ENCODE data around the gene DNAJA4.
"Not testable (repeated sequence)": the region's sequence is repeated elsewhere in the genome, so short reads cannot be mapped to it uniquely, and the experiment has no call there.

DNAJA4 gene

DNA sequence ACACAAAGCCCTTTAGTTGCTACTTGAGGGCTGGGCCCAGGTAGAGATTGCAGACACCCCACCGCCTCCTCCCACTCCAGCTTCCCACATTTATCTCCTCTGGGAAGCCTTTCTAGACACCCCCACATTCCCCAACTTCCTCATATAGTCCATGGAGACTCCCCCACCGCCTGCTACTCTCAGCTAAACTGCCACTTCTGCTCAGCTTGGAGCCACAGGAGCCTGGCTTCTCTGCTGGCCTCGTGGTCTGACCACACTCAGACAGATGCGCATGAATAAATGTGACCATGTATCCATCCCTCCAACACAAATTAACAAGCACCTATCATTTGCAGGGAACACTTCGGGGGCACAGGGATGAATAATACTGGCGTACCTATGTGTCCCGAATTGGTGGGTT, 19.5 kb upstream of the DNAJA4 start:
- no peak for DNase-seq

DNA sequence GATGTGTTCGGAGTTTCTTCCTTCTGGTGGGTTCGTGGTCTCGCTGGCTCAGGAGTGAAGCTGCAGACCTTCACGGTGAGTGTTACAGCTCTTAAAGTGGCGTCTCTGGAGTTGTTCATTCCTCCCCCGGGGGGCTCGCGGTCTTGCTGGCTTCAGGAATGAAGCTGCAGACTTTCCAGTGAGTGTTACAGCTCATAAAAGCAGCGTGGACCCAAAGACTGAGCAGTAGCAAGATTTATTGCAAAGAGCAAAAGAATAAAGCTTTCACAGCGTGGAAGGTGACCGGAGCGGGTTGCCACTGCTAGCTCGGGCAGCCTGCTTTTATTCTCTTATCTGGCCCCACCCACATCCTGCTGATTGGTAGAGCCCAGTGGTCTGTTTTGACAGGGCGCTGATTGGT, 19.0 kb upstream of the DNAJA4 start:
- not testable (repeated sequence) for DNase-seq

DNA sequence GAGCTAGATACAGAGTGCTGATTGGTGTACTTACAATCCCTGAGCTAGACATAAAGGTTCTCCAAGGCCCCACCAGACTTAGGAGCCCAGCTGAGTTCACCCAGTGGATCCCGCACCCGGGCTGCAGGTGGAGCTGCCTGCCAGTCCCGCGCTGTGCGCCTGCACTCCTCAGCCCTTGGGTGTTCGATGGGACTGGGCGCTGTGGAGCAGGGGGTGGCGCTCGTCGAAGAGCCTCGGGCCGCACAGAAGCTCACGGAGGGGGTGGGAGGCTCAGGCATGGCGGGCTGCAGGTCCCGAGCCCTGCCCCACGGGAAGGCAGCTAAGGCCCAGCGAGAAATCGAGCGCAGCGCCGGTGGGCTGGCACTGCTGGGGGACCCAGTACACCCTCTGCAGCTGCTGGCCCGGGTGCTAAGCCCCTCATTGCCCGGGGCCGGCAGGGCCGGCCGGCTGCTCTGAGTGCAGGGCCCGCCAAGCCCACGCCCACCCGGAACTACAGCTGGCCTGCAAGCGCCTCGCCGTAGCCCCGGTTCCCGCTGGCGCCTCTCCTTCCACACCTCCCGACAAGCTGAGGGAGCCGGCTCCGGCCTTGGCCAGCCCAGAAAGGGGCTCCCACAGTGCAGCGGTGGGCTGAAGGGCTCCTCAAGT, 18.3 kb upstream of the DNAJA4 start:
- not testable (repeated sequence) for DNase-seq

DNA sequence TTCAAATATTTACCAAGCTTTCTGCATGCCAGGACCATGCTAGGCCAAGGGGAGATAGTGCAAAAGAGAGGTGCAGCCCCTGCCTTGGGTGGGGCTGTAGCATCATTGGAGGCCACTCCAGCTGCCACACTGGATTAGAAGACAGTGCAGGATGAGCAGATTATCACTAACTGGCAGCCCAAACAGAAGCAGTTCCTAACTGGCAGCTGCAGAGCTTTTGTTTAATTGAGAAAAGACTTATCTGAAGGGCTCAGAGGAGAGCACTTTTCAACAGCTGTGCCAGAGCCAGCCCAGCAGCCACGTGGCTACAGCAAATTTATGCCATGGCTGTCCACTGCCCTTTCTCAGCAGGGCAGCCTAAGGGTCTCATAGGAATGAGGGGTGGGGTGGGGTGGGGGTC, 16.5 kb upstream of the DNAJA4 start:
- no peak for DNase-seq

DNA sequence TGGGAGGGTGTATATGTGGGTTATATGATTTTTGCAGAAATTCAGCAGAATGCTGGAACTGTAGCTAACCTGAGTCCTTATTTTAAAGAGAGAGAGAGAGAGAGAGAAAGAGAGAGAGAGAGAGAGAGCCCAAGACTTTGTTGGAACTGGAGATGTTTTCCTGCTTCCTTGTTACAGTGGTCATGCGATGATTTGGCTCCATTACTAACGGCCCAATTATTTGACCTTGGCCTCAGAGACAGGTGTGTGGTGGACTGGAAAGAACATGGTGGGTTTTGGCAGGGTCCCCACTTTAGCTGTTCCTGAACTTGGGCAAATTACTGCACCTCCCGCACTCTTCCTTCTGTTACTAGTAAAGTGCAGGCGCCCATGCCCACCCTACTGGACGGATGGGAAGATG, 15.2 kb upstream of the DNAJA4 start:
- no peak for DNase-seq

DNA sequence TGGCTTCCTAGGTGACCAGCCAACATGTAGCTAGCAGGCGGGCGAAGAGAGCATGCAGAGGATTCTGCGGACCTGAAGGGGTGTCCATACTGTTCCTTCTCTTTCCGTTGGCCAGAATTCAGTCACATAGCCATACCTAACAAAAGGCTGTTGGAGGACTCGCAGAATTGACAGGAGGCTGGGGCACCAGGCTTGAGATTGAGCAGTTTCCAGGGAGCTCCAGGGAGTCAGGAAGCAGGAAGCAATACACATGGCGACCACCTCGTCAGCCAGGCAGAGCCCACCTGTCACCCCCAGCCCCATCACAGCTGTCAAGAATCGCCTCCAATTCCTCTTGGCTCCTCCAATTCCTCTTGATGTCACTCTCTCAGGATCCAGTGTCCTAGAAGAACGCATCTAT, 13.2 kb upstream of the DNAJA4 start:
- DNase-seq, result no peak

DNA sequence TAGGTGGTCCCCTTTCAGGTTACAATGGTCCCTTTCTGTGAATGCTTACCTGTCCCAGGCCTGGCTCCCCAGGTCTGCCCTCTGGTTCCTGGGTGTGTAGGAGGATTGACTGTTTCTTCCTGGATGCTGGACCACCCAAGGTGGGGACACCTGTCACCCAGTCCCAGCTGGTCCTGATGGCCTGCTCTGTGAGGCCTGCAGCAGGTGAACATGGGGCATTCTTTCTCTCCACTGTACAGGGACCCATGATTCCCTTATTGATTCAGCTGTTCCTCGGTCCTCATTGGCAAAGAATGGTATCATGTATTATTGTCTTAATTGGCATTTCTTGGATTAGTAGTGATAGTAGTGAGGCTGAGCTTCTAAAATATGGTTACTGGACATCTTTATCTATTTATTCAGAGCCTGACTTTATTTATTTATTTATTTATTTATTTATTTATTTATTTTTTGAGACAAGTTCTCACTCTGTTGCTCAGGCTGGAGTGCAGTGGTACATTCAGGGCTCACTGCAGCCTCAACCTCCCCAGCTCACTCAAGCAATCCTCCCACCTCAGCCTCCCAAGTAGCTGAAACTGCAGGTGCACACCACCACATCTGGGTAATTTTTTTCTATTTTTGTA, 8.8 kb upstream of the DNAJA4 start:
- no peak for DNase-seq

DNA sequence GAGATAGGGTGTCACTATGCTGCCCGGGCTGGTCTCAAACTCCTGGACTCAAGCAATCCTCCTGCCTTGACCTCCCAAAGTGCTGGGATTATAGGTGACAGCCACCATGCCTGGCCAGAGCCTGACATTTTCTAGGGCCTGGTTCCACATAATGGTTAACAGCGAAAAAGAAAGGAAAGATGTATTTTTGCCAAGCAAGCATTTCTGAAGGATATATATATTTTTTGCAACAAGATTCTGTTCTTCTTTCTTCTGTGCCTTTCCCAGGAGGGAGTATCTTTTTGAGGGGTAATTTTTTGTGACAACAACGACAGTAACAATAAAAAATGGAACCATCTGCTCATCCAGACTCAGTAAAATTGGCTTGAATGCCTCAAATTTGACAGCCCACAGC, 8.3 kb upstream of the DNAJA4 start:
- no peak for DNase-seq

DNA sequence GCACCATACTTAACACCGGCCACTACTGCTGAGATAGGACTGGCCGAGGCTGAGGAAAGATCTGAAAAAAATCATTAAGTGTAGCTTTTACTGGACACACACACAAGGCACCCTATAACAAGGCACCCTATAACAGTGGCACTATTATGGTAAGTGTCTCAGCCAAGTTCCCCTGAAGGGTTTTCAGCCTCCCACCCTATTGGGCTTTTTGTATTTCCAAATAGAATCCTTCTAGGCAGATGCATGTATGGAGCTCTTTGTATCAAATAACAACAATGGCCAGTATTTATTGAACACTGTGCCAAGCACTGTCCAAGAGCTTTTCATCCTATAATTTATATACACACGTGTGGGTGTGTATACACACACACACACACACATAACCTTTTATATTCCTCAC, 6.7 kb upstream of the DNAJA4 start:
- DNase-seq, result no peak

DNA sequence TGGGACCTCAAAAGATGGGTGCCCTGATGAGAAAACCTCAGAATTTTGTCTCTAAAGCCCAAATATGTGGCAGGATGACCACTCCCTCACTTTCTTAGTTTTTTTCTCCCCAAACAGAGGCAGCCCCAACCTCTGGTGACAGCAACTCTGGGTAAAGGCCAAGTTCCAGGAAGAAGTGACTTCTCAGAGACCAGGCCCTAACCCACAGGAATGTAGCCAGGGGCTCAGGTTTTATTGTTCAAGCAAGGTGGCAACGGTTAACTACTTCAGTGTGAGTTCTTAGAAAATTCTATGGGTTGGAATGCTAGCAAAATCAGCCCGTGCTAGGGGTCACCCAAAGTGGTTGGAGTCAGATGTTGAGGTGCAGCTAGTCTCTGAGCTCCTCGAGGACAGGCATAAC, 5.1 kb upstream of the DNAJA4 start:
- no peak for DNase-seq

DNA sequence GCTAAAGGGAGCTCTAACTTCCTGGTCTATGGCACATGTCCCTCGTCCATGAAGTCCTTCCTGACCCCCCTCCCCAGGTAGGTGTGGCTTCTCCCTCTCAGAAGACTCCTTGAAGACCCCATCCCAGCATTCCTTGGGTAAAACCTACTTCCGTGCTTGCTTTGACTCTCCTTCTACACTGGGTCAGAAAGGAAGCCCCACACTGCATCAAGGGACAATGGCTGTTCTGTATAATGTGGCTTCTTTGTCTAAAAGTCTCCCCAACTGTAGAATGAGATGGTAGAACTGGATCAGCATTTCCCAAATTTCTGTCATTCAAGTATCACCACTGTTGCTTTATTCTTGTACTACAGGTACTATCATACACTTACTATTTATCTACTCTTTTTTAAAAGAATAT, 3.9 kb upstream of the DNAJA4 start:
- DNase-seq, result no peak

DNA sequence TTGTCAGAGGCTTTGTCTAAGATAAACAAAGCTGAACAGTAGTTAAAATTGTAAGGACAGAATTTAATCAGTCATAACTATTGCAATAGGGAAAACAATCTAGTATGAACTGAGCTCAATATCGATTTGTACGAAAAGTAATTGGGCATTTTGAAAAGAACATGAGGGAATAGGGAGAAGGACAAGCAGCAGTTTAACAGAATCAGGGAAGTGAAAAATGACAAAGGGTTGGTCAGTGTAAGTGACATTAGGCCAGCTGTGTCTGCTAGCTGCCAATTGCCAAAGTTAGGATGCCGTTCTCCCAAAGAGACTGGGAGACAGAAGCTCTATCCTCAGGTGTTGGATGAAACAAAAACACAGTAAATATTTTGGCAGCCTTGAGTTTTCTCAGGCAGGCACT, 3.3 kb upstream of the DNAJA4 start:
- DNase-seq, result no peak

DNA sequence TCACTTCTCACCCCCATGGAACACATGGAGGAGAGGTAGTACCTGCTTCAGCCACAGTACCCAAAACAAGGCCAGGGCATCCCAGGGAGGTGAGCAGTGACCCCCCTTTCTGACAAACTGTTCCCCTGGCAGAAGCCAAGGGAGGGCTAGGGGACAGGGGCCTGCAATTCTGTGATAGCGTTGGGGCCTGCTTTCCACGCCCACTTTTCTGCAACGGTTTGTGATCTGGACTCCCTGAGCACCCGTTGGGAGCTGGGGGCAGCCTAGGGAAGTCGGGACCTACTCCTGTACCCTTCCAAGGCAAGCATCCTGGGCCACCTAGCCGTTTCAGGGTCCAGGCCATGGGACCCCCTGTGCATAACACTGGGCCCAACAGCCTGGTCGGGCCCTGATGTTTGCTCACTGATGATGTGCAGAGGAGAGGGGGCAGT, 996 bp upstream of the DNAJA4 start:
- DNase-seq, result no peak

DNA sequence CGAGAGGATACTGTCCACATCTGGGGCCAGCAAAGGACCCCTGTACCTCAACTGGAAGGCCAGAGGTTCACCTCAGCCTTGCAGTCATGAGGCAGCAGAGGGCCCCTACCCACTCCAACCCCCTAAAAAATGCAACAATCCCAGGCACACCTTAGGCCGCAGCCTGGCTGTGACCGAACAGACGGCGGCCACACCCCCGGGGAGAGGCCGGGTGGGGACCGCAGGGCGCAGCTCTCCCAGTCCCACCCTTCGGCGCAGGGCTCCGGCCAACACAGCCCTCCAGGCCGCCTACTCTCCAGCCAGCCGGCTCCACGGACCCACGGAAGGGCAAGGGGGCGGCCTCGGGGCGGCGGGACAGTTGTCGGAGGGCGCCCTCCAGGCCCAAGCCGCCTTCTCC, 457 bp upstream of the DNAJA4 start:
- no peak for DNase-seq

DNA sequence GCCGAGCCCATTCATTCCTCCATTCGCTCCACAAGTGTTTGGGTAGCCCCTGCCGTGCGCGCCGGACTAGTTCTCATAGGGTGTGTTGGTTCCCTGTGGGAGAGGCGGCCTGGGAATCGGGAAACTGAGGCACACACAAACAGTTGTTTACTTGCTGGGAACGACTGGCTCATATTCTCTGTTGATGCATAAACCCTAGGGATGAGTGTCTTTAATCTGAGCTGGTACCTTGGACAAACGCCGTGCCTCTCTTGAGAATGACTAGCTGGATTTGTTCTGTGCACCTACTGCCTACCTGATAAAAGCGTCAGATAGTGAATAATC, 737 bp downstream of the DNAJA4 start:
- DNase-seq, result no peak

DNA sequence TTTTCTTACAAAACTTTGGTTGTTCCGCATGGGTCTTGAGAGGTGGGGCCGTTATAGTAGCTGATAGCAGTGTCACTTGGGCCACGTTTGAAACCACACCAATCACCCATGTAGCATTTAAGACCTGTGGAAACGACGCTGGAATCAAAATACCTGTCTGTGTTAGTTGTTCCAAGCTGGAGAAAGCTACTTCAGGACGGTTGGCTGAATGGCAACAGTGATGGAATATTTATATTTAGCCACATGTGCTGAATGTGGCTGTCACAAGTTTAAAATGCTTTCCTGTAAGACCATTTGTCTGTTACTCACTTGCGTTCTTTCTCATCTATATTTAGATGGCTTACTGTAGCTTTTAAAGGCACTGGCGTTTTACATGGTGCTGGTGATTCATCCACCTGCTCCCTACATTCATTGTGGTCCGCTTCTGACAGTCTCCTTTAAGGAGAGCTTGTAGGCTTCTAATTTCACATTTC, 1.4 kb downstream of the DNAJA4 start:
- no peak for DNase-seq

DNA sequence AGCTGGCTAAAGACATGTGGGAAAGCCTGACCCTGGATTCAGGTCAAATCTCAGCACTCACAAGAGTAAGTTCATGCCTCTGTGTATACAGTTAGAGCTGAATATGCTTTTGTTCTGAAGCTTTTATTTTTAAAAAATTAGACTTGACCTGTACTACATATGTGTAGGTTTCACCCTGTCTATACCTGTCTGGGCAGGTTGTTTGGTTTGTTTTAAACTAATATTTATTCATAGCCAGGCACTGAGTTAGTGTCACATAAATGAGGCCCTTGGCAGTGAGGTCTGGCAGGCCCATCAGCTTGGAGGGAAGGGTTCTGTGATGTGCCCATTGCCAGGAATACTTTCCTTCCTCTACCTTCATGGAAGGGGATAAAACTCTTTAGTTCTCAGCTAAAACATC, 1.9 kb downstream of the DNAJA4 start:
- DNase-seq, result no peak

DNA sequence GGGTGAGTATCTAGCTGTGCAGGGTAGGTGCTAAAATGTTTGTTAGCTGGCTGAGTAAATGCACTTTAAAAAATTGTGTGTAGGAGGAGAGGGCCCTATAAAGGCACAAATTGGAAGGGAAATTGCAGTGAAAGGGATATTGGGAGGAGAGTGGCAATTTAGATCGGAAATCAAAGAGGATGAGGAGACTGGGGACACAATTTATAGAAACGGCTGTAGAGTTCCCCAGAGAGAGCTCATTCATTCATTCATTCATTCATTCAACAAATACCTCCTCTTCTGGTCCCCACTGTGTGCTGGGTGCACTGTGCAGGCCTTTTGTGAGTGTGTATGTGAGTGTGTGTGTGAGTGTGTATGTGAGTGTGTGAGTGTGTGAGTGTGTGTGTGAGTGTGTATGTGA, 2.4 kb downstream of the DNAJA4 start:
- no peak for DNase-seq

DNA sequence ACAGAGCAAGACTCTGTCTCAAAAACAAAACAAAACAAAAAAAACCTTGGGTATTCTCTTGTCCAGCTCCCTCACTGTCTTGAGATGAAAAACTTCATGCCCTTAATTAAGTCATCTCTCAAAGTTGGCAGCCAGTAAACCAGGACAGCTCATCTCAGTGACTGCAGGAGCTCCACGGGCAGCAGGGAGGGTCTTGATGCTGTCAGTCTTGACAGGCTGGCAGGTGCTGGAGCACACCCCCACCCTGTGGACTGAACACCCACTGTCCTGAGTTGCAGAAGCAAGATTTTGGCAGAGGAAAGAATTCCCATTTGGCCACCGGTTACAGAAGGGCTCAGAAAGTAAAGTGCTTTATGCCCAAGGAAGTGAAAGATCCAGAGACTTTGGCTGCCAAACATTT, 8.0 kb downstream of the DNAJA4 start:
- DNase-seq, result no peak

DNA sequence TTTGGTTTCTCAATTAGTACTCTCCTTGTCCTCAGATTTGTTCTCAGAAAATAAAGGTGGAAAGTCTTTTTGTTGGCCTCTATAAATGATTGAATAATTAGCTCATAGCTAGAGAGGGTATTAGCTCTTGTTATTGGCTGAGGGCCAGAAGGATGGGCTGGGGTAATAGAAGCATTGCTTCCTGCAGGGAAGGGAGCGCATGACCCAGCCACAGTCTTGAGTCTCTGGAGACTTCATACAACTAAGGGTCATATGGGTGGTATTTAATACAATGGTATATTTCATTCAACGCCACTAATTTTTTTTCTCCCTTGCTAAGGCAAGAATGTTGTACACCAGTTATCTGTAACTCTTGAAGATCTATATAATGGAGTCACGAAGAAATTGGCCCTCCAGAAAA, 8.4 kb downstream of the DNAJA4 start:
- DNase-seq, result no peak

DNA sequence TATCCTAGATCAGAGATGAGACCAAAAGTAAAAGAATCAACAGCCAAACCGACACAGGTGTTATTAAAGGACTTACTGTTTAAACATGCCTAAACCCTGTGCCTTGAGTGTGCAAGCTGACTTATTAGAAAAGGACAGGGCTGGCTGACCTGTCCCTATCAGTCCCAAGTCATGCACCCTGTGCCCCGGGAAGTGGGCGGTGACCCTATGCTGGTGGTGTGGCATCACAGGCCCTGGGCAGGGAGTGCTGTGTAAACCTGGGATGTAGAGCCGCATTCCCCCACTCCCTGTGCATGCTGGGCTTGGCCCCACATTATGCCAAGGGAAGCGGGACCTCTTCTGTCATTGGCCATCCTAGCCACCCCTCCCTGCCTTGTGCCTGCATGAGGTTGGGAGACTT, 10.6 kb downstream of the DNAJA4 start:
- DNase-seq, result no peak

DNA sequence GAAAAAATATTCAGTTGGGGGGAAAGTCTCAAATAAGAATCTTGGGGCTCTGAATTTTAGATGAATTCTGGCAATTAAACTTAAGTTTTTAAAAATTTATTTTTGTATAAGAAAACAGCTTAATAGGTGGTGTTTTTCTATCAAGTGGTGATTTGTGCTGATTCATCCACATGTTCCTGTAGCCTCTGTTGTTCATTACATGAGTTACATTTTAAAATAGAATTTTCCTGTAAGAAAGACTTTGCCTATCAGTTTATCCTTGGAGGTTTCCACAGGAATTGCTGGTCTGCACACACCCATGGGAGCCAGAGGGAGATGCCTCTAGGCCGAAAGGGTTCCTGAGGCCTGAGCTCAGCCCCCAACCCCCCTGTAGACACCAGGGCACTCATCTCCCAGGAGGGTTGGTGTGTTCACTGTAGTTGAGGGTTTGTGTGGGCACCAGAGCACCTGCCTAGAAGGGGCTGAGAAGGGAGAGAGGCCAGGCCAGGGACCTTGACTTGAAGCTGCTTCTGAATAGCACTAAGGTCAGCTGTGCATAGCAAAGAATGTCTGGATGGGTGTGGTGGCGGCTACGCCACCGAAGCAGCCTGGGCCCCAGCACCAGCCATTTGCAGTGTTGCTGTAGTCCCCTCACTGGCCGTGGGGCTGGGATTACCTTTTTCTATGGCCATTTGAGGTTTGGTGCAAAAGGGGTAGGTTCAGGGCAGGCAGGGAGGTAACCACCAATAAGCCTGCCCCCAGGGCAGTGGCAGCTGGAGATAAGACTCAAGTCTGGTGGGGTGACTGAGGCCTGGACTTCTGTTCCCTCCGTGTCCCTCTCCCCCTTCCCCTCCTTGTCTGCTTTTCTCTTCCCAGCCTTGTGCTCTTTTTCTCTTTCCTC, 11.9 kb downstream of the DNAJA4 start:
- DNase-seq, result no peak

DNA sequence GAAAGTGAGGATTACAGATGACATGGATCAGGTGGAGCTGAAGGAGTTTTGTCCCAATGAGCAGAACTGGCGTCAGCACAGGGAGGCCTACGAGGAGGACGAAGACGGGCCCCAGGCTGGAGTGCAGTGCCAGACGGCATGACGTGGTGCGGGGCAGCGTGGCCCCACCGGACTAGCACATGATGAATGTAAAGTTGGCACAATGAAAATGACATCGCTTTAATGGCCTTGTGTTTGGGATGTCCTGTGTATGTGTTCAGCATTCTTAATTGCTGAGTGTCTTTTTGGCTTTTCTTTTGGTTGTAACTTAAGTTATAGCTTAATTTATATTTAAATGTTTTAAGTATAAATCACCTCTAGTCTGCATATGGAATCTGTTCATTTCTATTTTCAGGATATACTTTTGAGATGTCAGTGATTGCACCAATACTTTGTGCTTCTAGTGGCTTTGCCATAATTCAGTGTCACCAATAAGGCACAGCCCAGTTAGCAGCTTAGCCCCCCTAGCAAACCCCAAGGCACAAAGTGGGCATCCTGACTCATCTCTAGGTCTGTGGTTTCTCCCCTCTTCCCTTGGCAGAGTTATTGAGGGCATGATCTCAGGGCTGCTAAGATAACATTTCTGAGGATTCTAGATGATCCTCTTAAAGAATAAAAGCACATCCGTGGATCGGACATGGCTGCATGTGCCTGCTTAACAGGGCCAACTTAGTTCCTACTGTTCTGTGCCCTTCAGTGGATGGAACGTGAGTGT, 16.1 kb downstream of the DNAJA4 start:
- no peak for DNase-seq

DNA sequence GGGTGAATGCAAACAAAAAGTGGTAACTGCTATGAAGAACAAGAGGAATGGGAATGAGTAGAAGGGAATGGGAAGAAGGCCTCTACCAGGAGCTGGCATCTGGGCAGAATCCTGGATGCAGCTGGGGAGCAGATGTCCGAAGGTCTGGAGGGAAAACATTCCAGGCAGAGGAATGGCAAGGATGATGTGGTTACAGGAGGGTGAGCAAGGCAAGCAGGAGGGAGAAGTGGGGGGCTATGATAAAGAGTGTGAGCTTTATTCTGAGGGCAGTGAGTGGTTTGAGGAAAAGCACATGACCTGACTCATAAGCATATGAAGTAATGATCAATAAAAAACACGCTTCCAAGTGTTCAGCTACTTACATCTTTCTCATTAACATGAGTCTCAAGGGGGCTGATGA, 18.0 kb downstream of the DNAJA4 start:
- no peak for DNase-seq
